ENCODE results near the gene PGC.
A peak's percentile ranks its signal among the peaks of the same experiment; 100 is the strongest.

Gene PGC

GRCh38 chr6:41714556-41715273 lies 32.5 kb downstream of the PGC start:
- DNase-seq (ENCODE audit: low spot score): no peak

- no peak for DNase-seq (ENCODE audit: low spot score)
Measured at GRCh38 chr6:41713650-41714291, 33.4 kb downstream of the PGC start.

- DNase-seq (ENCODE audit: low spot score): no peak
Measured at GRCh38 chr6:41713159-41713649, 34.0 kb downstream of the PGC start.

- no peak for DNase-seq (ENCODE audit: low spot score)
Measured at GRCh38 chr6:41712651-41713103, 34.5 kb downstream of the PGC start.

GRCh38 chr6:41711323-41712038 lies 35.7 kb downstream of the PGC start:
- no peak for DNase-seq (ENCODE audit: low spot score)

GRCh38 chr6:41709375-41709774 lies 37.8 kb downstream of the PGC start:
- no peak for DNase-seq (ENCODE audit: low spot score)

- no peak for DNase-seq (ENCODE audit: low spot score)
Measured at GRCh38 chr6:41708856-41709255, 38.3 kb downstream of the PGC start.

- no peak for DNase-seq (ENCODE audit: low spot score)
Measured at GRCh38 chr6:41707565-41708200, 39.5 kb downstream of the PGC start.

GRCh38 chr6:41706876-41707564 lies 40.2 kb downstream of the PGC start:
- DNase-seq (ENCODE audit: low spot score): no peak

- DNase-seq (ENCODE audit: low spot score): peak; percentile 9
Measured at GRCh38 chr6:41705996-41706835, 41.0 kb downstream of the PGC start.

GRCh38 chr6:41705311-41705995 lies 41.7 kb downstream of the PGC start:
- DNase-seq (ENCODE audit: low spot score): no peak

- no peak for DNase-seq (ENCODE audit: low spot score)
Measured at GRCh38 chr6:41704656-41705310, 42.4 kb downstream of the PGC start.

GRCh38 chr6:41704028-41704427 lies 43.2 kb downstream of the PGC start:
- no peak for DNase-seq (ENCODE audit: low spot score)

- no peak for DNase-seq (ENCODE audit: low spot score)
Measured at GRCh38 chr6:41702771-41703494, 44.3 kb downstream of the PGC start.

- no peak for DNase-seq (ENCODE audit: low spot score)
Measured at GRCh38 chr6:41702089-41702745, 45.0 kb downstream of the PGC start.

- DNase-seq (ENCODE audit: low spot score): no peak
Measured at GRCh38 chr6:41700463-41701347, 46.5 kb downstream of the PGC start.

GRCh38 chr6:41699063-41699462 lies 48.1 kb downstream of the PGC start:
- DNase-seq (ENCODE audit: low spot score): no peak
